Ishikawa (cell line): ENCODE results near the gene RNF152.

ENCODE experiments used
- CEBPB ChIP-seq: IDR thresholded peaks from 2 replicates; pipeline ENCODE4 v1.6.1; 2012
- CREB1 ChIP-seq: IDR thresholded peaks from 2 replicates; pipeline ENCODE4 v1.6.1; 2012; ENCODE audit warnings: low read depth
- EGR1 ChIP-seq: IDR thresholded peaks from 2 replicates; pipeline ENCODE4 v1.6.1; 2012
- EP300 ChIP-seq: IDR thresholded peaks from 2 replicates; pipeline ENCODE4 v1.6.1; 2012; ENCODE audit warnings: borderline replicate concordance
- FOXM1 ChIP-seq: IDR thresholded peaks from 2 replicates; pipeline ENCODE4 v1.6.1; 2012; ENCODE audit warnings: low read depth, borderline replicate concordance
- NFIC ChIP-seq: IDR thresholded peaks from 2 replicates; pipeline ENCODE4 v1.6.1; 2012
- RAD21 ChIP-seq: IDR thresholded peaks from 2 replicates; pipeline ENCODE4 v1.6.1; 2012; ENCODE audit warnings: low read depth
- REST ChIP-seq: IDR thresholded peaks from 2 replicates; pipeline ENCODE4 v1.6.1; 2012; ENCODE audit warnings: low read depth, mild to moderate bottlenecking
- TAF1 ChIP-seq: IDR thresholded peaks from 2 replicates; pipeline ENCODE4 v1.6.1; 2012; ENCODE audit warnings: low read depth, mild to moderate bottlenecking
- TCF12 ChIP-seq: IDR thresholded peaks from 2 replicates; pipeline ENCODE4 v1.6.1; 2012; ENCODE audit warnings: low read depth
- TEAD4 ChIP-seq: IDR thresholded peaks from 2 replicates; pipeline ENCODE4 v1.6.1; 2012
- YY1 ChIP-seq: IDR thresholded peaks from 2 replicates; pipeline ENCODE4 v1.6.1; 2012; ENCODE audit warnings: low read depth
- ZBTB7A ChIP-seq: IDR thresholded peaks from 2 replicates; pipeline ENCODE4 v1.6.1; 2012; ENCODE audit warnings: low read depth
- TF ChIP-seq, protein P1 (sequence below): IDR thresholded peaks from 2 replicates; pipeline ENCODE4 v1.6.1; 2012
- TF ChIP-seq, protein P2 (sequence below): IDR thresholded peaks from 2 replicates; pipeline ENCODE4 v1.6.1; 2012

The RNF152 gene

DNA sequence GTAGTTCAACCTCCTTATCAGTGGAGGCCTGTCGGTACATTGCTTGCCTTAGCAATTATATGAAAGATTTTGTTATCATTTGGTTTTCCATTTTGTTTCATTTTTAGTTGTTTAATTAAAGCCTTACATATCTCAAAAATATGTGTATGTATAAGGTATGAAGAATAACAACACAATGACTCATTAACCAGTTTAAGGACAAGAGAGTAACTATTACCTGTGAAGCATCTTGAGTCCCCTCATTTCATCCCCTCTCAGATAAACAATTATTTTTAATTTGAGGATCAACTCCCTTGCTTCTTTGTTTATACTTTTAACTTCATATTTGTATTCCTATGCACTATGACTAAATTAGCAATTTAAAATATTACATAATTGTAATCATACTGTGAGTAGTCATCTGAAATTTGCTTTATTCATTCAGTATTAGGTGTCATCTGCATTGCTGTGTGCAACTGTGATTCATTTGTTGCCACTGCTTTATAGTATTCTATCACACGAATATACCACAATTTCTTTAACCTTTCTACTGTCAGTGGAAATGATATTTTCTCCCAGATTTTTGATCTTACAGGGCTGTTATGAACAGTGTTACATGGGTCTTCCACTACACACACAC lies 126.4 kb downstream of the RNF152 start:
- TF ChIP-seq TEAD4 (no peak), CEBPB (no peak), NFIC (no peak), ZBTB7A (no peak), TAF1 (no peak), RAD21 (no peak), EP300 (no peak), FOXM1 (no peak), EGR1 (no peak), REST (no peak), CREB1 (no peak), YY1 (no peak), TCF12 (no peak)
- TF ChIP-seq, protein P1, sequence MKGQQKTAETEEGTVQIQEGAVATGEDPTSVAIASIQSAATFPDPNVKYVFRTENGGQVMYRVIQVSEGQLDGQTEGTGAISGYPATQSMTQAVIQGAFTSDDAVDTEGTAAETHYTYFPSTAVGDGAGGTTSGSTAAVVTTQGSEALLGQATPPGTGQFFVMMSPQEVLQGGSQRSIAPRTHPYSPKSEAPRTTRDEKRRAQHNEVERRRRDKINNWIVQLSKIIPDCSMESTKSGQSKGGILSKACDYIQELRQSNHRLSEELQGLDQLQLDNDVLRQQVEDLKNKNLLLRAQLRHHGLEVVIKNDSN = no peak
- TF ChIP-seq, protein P2, sequence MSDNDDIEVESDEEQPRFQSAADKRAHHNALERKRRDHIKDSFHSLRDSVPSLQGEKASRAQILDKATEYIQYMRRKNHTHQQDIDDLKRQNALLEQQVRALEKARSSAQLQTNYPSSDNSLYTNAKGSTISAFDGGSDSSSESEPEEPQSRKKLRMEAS = no peak

DNA sequence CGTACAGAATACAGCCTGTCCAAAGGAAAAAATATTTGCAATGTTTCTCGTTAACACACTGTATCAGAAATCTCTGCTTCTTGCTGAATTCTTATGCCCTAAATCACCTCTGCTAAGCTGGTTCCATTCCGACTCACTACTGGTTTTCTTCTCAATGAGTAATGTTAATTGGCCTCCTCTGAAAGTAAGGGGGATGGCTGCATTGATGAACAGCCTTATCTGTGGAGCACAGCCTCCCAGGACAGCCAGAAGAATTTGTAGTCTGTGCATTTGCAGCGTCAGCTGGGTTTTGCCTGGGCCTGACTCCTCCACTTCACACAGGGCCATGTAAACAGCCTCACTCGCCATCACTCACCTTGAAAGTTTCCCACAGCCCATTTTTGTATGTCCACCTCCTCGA lies 127.7 kb downstream of the RNF152 start:
- TF ChIP-seq FOXM1 = no peak
- TF ChIP-seq TAF1 = no peak
- TF ChIP-seq, protein P2 = no peak
- no peak for TF ChIP-seq YY1
- TF ChIP-seq EGR1 = no peak

DNA sequence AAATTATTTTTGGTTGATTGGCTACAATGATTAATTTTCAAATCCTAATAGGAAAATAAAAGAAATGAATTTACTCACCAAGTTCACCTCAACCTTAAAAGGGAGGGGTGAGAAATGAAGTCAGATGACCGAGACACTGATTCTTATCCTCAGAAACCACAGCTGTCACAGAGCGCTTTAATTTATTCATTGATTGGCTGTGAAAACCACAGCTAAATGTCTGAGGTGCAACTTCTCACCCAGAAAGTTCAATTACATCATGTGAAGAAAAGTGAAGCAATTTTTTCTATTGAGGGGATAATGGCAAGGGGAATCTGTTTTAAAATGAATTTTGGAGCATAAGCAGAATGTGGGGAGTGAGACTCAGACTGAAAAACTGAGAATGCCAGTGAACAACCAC lies 128.4 kb downstream of the RNF152 start:
- no peak for TF ChIP-seq FOXM1
- no peak for TF ChIP-seq REST
- TF ChIP-seq ZBTB7A = no peak
- TF ChIP-seq TAF1 = no peak
- no peak for TF ChIP-seq TCF12
- TF ChIP-seq NFIC = no peak
- TF ChIP-seq, protein P2 = no peak
- TF ChIP-seq CEBPB = no peak
- TF ChIP-seq EGR1 = no peak
- no peak for TF ChIP-seq YY1
- TF ChIP-seq CREB1 = no peak

DNA sequence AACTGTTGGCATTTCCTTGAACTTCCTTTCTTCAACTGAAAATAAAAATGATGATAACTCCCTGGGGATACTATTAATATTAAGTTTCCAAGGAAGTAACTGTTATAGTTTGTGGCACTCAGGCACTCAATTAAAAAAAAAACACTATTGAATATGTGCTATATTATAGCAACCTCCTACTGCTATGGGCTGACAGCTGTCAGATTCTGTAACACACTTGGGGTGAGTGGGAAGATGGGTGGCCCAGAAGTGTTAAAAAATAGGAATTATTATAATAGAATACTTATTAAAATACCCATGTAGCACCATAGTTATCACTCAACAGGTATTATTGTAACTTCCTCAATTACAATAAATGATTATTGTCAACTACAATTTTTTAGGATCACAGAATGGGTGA lies 130.9 kb downstream of the RNF152 start:
- TF ChIP-seq EP300 = no peak
